ENCODE results near the gene TIAM2.

GRCh38 chr6:155040154-155040553, 45.0 kb downstream of the TIAM2 start:
- TF ChIP-seq POLR2AphosphoS5 (IDR thresholded peaks at IDR 0.05) (no peak), CTCF (IDR thresholded peaks at IDR 0.05 in 8 of 11, conservative IDR thresholded peaks at IDR 0.05 in 3 of 11) (no peak)

Data from spleen (tissue), 7 donors.